DMS114 treated with DMSO at 0.1 percent for 48 hours (cell line): ENCODE measurements around the gene CETP.

Experiments
- DNase-seq: peaks from one replicate; lab custom pipeline; 2025; ENCODE audit not compliant: unreplicated experiment; lab: John Stamatoyannopoulos, UW

CETP gene

GRCh38 chr16:56961851-56962281, at the start of gene CETP:
Gene CETP (plus strand): TSS chr16:56961950. CDS start chr16:56961980, 30 bp downstream.
- no peak for DNase-seq

DNA sequence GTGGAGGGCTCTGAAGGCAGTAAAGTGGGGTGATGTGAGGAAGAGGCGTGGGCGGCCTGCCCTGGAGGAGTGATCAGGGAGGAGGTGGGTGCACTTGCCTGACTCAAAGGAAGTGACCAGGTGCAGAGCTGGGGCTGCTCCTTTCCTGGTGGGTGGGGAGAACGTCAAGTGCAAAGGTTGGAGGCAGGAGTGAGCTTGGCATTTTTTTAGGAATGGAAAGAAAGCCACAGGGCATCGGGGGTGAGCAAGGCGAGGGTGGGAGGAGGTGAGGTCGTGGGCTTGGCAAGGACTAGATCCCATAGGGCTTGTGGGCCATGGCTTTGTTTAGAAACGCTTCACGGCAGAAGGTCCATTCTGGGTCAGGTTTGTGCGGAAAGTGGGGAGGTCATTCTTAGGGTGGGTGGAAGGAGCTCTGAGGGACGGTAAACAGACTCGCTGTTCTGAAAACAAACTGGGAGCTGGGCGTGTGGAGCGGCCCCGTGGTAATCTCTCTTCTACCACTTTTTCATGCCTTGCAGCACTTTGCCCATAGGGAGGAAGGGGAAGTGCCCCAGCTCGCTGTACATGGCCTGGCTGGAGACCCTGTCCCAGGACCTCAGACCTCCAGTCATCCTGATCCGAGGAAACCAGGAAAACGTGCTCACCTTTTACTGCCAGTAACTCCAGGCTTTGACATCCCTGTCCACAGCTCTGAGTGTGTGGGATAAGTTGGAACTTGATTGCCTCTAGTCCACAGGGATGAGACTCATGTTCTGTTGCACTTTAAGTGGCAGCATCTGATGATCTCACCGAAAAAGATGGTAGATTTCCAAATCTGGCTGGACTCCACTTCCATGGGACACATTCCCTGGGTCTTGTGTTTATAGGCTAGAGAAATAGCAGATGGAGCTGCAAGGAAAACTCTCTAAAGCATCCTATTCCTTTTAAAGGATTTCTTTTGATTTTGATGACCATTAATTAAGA, 48.7 kb upstream of the CETP start:
- DNase-seq, result no peak

- DNase-seq, result no peak
These were observed 46.9 kb upstream of the CETP start for GRCh38 chr16:56914896-56915295.

DNA sequence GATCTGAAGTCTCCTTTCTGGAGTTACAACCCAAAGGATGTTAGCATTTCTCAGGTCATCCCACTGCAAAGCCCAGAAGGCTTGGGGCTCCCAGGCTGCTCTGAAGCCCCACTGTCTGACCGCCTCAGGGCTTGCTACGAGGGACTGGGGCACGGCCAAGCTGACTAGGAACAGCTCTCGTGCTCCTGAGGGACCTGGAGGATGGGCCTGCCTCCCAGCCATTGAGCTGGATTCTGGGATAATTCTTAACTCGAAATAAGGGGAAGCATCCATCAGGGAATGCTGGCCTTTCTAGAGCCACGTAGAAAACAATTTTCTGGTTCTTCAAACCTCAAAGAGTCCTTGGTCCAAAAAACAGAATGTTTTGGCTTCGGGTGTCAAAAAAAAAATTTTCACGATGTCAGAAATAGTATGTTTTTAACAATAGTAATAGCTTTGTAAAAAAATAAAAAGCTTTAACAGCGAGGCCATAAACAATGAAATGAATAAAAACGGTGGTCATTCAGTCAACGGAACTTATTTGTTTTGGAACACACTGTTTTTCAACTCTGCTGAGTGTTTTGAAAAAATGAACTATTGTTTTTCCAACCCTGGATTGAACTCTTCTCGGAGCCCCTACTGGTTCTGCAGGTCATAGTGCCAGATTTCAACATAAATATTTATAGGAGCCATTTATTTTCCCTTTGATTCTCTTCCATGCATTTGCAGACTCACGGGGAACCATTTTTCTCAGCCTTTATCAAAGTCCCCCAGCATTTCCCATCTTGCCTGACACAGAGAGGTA, 46.2 kb upstream of the CETP start:
- no peak for DNase-seq

DNA sequence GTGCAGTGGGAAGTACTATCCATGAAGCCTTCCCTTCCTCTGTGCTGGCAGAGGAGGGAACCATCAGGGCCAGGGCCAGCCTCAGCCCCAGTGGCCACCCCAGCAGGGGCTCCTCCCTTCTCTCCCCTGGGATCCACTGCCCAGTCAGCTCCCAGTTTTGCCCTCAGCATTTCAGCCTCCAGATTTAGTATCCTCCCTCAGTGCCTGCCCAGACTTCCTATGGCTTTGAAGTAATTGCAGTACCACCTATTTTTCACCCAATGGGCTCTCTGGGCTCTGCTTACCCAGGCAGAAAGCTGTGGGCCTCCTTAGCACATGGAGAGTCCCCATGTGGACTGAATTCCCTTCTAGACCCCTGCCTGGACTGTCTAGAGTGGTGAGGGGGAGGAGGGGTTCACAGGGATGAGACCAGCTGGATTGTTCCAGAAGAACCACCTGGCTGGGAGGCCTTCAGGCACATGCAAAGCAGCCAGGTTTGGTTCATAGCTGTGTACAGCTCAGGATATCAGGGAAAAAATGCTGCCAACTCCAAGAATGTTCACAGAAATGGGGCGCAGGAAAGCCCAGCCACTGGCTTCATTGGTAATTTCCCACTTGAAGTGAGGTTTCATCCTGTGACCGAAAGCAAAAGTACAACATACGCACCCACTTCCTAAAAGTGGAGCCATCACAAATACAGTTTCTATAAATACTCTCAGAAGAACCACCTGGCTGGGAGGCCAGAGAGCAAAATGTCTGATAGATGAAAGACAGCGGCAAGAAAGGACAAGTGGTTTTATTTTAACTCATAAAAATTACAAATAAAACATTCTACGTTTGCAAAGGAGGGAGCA, 45.0 kb upstream of the CETP start:
- no peak for DNase-seq

DNA sequence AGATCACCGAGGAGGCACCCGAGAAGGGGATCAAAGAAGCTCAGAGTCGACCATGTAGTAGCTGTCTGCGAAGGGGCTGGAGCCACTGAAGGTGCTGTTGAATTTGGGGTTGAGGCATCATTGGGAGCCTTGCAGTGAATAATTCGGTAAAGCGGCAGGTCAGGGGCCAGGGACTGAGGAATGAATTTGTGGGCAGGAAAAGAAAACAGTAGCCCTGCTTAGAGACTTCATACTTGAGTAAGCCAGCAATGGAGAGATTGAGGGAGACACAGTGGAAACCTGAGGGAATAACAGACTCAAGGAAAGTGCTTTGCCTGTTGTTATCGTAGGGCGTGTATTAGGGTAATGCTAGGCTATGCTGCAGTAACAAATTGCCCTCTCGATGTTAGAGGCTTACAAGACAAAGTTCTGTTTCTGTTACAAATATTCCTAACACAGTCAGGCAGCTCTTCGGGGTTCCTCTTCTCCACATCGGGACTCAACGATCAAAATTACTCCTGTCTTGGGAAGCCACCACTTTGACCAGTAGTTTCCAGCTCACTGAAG, 43.2 kb upstream of the CETP start:
- DNase-seq, result no peak

GRCh38 chr16:56919099-56919800, 42.5 kb upstream of the CETP start:
- no peak for DNase-seq

GRCh38 chr16:56921571-56921970, 40.2 kb upstream of the CETP start:
- DNase-seq, result no peak

- no peak for DNase-seq
These were observed 38.2 kb upstream of the CETP start for GRCh38 chr16:56923481-56924091.

- no peak for DNase-seq
These were observed 34.3 kb upstream of the CETP start for GRCh38 chr16:56927471-56927870.

GRCh38 chr16:56929639-56930038, 32.1 kb upstream of the CETP start:
- DNase-seq, result no peak

DNA sequence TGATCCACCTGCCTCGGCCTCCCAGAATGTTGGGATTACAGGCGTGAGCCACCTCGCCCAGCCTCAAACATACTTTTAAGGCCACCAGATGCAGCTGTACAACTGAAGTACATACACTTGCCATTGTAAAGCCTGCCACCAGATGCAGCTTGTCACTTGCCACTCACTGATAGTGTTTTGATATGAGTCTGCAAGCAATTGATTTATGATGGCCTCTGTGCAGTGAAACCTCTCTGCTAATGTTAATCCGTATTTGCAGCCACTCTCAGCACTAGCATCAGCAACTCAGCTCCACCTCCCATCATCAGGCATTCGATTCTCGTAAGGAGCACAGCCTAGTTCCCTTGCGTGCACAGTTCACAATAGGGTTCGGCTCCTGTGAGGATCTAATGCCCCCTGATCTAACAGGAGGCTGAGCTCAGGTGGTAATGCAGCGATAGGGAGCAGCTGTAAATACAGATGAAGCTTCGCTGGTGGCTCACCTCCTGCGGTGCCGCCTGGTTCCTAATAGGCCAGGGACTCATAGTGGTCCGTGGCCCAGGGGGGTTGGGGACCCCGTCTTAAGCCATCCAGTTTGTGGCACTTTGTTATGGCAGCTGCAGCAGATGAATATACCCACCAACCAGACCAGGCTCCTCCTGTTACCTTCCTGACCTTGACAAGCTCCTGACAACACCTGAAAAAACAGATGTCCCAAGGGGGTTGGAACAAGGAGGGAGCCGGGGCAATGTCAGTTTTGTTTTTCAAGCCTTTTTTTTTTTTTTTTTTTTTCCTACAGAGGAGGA, 31.1 kb upstream of the CETP start:
- no peak for DNase-seq

DNA sequence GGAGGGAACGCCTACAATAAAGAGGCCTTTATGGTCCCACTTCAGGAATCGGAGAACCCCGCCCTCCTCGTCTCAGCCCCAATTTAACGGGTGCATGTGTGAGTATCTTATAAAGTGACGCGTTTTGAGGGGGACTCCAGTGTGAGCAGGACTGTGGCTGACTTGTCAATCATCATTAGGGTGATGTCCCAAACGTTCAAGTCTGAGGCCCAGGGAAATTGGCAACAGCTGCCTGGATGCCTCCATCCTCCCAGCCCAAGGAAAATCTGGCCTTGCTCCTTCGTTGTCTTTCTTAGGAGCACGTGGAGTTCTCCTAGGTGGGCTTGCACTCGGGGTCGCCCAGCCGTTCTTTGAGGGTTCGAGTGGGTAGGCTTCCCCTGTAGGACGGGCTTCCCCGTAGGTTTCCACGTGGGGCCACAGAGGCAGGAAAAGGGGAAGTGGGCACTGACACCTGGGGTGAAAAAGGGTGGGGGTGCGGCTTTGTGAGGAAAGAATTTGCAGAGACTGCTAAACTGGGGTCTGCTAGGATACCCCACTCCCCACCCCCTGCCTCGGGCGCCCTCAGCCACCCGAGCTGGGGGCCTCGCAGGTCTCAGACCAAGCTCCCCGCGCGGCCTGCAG, 30.4 kb upstream of the CETP start:
- DNase-seq, result no peak

GRCh38 chr16:56931892-56932720, 29.6 kb upstream of the CETP start, which contains the start of gene HERPUD1:
Gene HERPUD1 (plus strand): TSS chr16:56932142. CDS start chr16:56932245, 103 bp downstream.
- peak; percentile 93 for DNase-seq

DNA sequence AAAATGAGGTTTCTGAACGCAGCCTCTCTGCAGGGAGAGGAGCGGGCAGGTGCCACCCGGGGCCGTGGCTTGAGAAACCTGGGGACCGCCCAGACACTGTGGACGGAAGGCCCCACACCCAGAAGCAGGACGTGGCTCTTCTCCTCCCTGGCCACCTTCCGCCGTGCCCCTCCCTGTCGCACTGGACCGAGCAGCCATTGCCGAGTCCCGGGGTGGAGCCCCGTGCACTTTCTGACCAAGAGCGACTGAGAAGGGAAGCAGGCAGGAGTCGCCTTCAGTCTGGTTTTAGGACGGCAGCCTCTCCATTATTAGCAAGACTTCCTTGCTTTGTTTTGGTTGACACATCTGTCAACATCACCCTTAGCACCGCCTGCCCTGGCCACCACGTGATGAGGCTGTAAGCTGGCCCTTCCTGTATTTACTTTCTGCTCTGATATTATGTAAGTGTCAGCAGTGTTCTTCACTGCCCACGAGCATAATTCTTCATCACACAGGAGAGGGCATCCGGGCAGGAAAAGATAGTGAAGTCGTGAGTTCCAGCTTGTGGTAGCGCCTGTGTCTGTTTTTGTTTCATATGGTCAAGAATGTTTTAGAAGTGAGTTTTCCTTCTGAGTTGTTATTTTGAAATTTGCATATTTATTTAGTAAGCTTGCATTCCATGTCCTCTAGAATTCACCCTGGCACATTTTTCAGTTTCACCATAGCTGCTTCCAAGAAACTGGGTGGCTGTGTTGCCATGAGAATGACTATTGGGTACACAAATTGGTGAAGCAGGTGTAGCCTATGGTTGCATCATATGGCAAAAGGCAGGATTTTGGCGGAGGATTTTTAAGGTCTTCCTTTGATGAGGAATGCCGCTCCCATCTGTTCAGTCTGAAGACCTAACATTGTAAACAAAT, 28.8 kb upstream of the CETP start:
- DNase-seq, result peak; percentile 41

- no peak for DNase-seq
These were observed 27.7 kb upstream of the CETP start for GRCh38 chr16:56933828-56934598.
